Kidney capillary endothelial cell (primary cell): Measurements from ENCODE around the gene MAMLD1.

Experiments
- DNase-seq: peaks from one replicate; pipeline ENCODE4 v3.0.0-alpha.2; 2018; ENCODE audit warnings: low spot score

Gene MAMLD1

GRCh38 chrX:150531467-150531866, 168.3 kb downstream of the MAMLD1 start:
- no peak for DNase-seq

- no peak for DNase-seq
Observed at GRCh38 chrX:150533863-150534262, 170.7 kb downstream of the MAMLD1 start.

GRCh38 chrX:150536455-150537116, 173.5 kb downstream of the MAMLD1 start:
- DNase-seq: no peak

DNA sequence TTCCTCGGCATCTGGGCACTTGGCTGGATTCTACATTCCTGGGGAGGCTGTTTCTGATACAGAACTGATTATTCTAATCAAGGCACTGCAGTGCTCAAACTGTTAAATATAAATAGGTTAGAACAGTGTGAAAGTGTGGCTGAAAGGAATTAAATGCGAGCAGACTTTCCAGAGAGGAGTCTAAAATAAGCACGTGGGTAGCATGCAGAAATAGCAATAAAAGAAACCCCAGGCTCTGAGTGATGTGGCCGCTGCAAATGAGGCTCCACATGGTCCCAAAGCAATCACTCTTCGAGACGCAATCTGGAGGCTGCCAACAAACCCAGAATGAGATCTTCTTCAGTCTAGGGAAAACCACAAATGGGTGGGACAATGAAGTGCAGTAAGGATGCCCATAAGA, 174.7 kb downstream of the MAMLD1 start:
- no peak for DNase-seq

DNA sequence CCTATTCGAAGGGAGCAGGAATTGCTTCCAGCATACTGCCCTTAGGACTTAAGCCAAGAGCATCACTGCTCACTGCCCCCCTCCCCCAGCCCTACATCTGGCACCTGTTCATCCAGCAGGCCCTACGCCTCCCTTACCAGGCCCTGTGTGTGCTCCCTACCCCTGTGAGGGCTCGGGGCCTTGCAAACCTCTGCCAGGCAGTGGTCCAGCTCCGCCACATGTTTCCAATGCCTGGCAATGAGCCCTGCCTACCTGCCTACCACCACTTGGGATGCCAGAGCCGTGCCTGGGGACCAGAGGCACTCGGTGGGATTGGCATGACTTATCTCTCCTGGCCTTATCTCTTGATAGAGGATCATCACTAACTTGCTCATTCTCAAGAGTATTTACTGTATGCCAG, 177.8 kb downstream of the MAMLD1 start:
- DNase-seq: no peak

- DNase-seq: no peak
Observed at GRCh38 chrX:150542846-150543229, 179.7 kb downstream of the MAMLD1 start.

GRCh38 chrX:150543230-150544155, 180.4 kb downstream of the MAMLD1 start:
- no peak for DNase-seq

- DNase-seq: no peak
Observed at GRCh38 chrX:150544222-150544787, 181.2 kb downstream of the MAMLD1 start.

DNA sequence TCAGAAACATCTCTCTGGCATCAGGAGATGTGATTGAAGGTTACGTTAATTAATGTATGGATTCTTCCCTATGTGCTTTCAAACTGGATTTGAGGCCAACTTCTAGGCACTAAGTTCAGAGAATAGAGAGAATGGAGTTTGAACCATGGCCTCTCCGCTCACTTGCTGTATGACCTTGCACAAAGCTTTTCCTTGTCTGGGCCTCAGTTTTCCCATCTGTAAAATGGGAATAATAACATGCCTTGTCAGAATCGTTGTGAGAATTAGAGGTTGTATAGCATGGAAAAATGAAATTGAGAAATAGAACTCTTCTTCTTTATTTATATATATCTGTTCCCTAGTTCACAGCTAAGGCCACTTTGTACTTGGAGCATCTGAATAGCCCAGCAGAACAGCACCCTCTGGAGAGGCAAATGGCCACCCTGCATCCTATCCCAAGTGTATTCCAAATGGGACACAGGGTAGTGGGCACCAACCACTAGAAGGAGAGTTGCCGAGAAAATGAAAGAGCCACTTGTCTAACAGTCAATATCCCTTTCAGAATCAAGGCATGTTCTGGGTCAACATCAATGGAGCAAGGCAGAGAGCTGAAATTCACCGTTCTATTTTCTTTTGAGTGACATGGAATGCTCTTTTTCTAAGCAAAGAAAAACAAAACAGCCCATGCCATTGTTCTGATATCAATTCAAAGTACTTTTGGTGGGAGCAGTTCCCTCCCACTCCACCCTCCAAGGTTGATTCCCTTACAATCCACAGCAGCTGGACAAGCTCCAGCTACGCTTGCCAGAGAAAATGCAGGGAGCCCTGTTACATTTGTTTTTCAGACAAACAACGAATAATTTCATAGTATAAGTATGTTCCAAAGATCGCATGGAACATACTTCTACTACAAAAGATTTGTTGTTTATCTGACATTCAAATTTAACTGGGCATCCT, 182.0 kb downstream of the MAMLD1 start:
- DNase-seq: no peak

GRCh38 chrX:150546711-150547153, 183.6 kb downstream of the MAMLD1 start:
- no peak for DNase-seq

- DNase-seq: no peak
Observed at GRCh38 chrX:150547375-150548115, 184.4 kb downstream of the MAMLD1 start.

DNA sequence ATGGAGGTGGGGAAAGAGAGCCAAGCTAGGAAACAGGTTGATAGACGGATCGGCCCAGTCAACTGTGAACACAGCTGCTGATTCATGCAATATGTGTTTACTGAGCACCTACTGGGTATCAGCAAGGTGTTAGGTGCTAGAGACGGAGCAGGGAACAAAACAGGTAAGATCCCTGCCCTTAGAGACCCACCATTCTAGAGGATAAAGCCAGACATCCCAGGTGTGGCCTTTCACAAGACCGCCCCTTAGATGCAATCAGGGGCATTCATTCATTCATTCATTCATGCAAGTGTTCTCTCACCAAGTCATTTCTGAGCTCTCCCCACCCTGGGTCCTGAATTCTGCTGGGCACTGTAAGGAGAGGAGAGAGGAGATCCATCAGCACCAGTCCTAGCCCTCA, 185.1 kb downstream of the MAMLD1 start:
- DNase-seq: no peak

- DNase-seq: no peak
Observed at GRCh38 chrX:150548684-150549083, 185.6 kb downstream of the MAMLD1 start.

DNA sequence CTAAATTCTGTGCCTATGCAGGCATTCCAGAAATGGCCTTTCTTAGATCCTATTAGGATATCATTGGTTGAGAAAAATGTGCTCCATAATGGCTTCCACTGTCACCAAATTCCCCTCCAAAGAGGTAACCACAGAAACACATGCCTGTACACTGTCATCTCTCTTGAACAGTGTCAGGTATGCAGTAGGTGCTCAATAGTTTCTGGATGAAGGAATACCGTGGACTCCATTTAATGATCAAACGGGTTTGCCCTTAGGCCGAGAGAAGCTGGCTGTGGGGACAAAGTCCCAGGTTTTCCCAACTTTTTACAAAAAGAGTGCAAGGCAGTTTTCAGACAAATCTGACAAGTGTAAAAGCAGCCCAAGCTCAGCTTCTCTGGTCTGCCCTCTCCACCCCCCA, 188.8 kb downstream of the MAMLD1 start:
- no peak for DNase-seq

DNA sequence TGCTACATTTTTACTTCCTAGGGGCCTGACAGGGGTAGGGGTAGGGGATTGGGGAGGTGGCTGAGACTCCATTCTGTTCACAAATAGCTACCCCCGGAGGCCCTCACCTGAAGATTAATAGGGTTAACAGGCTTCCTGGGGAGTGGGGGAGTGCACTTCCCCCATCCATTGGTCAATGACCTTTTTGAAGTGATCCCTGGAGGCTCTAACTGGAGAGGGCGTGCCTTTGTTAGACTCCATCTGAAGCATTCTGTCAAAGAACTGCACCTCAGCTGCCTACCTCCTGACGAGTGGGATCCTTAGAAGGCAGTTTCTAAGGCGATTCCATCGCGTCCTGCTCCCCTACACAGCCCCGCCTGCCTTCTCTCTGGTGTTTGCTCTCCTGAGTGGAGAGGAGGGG, 195.3 kb downstream of the MAMLD1 start:
- no peak for DNase-seq
